ENCODE measurements around the gene EIF2S1. TPM values are rescaled to one million over a fixed set of nuclear protein-coding genes. Genes with fewer than 3 reads are reported as not detected.
"Not testable (repeated sequence)": the region's sequence is repeated elsewhere in the genome, so short reads cannot be mapped to it uniquely, and the experiment has no call there.

EIF2S1 gene
- total RNA-seq, 1 donor from 2014 or later = 137 TPM

DNA sequence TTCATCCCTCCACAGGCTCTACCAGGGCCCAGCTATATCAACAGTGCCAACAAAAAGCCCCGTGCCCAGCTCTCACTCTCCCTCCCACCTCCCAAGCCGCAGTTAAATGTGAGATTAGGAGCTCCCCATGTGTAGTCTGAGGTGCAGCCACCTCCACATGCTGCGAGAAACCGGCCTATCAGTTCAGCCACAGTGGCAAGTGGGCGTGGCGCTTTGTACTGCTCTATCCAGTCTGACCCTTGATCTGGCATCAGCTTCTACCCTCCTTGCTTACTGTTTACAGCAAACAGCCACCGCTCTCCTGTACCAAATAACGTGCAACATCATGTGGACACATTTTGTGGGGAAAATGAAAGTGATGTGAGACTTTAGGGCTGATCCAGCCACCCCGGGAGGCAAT lies 50.2 kb downstream of the EIF2S1 start:
- intact Hi-C loops (cut with micrococcal nuclease) = no loop called here

DNA sequence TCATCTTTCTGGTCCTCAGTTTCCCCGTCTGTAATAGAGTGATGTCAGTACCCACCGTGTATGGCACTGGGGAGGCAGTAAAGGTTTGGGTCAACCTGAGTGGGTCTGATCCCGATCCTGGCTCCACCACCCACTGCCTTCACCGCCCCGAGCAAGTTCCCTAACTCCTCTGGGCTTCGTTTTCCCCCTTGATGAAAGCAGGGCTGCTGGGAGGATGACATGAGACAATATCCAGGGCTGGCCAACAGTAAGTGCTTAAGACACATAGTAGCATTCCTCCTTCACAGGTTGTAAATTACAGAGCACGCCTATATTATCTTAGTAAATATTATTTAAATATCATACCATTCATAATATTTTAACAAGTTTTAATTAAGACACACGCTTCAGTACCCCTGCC lies 51.2 kb downstream of the EIF2S1 start:
- intact Hi-C loops (cut with micrococcal nuclease) = no loop called here

- intact Hi-C loops (cut with micrococcal nuclease) = no loop called here
Observed at GRCh38 chr14:67411820-67412421, 51.8 kb downstream of the EIF2S1 start, which contains the start of gene PLEK2. Gene PLEK2 (minus strand): TSS chr14:67412165. CDS start chr14:67412059, 106 bp downstream.

DNA sequence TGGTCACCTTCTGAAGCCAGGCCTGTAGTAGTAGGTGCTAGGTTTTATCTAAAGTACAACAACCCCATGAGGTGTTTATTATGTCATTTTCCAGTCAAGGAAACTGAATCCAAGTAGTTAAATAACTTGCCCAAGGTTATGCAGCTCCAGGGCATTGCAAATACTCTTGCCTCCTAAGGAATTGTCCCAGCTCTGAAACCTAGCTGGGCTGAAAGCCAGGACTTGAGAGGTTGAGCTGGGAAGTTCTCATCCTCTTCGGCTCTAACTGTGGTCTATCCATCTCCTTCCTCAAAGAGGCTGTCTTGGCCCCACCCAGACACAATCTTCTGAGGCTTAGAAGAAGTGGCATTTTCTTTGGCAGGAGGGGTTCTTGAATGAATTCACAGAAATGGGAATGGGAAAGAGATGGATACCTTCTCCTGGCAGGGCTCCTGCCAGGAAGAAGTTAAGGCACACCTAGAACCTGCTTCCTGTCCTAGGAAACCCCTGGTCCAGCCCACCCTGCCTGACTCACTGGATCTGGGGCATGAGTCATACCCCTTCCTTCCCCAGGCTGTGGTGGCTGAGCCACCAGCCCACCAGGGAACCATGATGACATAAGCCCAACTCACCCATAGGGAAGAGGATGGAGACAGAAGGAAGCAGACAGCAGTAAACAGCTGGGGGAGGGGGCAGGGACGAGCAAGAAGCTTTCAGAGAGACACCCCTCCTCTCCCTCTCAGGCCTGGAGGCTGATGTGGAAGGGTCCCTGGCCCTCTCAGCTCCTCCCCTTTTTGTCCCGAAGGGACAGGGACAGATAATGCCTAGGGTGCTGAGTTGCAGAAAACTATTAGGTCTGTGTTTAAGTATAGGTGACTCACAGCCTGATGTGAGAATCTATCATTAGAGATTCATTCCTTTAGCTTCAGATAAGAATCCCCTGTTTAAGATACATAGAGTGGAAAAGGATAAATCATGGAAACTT lies 54.0 kb downstream of the EIF2S1 start:
- intact Hi-C loops (cut with micrococcal nuclease) = no loop called here

- intact Hi-C loops (cut with micrococcal nuclease) = not testable (repeated sequence)
Observed at GRCh38 chr14:67415610-67416009, 55.5 kb downstream of the EIF2S1 start.

DNA sequence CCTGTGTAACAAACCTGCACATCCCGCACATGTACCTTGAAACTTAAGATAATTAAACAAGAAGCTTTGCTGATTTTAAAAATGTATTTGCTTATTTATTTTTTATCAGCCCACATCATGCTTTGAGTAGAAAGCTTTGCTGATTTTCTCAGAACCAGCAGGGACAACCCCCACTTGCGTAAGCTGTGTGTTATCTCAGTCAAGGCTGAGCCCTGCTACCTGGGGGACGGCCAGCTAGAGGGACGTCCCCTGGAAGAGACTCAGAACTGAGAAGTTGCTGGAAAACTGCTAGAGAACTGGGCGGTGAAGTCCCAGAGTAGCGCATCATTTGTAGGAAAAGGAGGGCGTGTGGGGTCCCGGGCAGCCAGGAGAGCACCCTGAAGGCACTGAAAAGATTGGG lies 56.0 kb downstream of the EIF2S1 start:
- intact Hi-C loops (cut with micrococcal nuclease) = no loop called here

DNA sequence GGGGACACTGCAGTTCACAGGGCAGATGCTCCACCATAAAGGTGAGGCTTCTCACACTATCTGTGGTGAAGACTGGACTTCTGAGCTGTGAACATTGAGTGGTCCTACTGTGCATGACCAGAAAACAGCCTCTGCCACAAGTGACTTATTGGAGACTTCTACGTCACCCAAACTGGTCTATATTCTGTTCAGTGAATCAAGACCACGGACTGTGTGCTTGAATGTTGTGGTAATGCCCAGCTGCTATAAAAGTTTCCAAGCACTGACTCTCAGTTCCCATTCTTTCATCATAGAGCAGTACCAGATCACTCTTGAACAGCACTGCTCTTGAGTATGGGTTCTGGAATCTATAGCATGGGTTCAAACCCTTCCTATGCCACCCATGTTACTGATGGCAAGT lies 56.7 kb downstream of the EIF2S1 start:
- intact Hi-C loops (cut with micrococcal nuclease) = no loop called here

DNA sequence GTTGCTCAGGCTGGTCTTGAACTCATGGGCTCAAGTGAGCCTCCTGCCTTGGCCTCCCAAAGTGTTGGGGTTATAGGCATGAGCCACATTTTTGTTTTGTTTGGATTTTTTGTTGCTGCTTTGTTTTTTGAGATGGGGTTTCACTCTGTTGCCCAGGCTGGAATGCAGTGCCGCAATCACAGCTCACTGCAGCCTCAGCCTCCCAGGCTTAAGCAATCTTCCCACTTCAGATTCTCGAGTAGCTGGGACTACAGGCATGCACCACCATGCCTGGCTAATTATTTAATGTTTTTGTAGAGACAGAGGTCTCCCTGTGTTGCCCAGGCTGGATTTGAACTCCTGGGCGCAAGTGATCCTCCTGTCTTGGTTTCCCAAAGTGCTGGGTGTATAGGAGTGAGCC lies 57.5 kb downstream of the EIF2S1 start:
- intact Hi-C loops (cut with micrococcal nuclease) = no loop called here

DNA sequence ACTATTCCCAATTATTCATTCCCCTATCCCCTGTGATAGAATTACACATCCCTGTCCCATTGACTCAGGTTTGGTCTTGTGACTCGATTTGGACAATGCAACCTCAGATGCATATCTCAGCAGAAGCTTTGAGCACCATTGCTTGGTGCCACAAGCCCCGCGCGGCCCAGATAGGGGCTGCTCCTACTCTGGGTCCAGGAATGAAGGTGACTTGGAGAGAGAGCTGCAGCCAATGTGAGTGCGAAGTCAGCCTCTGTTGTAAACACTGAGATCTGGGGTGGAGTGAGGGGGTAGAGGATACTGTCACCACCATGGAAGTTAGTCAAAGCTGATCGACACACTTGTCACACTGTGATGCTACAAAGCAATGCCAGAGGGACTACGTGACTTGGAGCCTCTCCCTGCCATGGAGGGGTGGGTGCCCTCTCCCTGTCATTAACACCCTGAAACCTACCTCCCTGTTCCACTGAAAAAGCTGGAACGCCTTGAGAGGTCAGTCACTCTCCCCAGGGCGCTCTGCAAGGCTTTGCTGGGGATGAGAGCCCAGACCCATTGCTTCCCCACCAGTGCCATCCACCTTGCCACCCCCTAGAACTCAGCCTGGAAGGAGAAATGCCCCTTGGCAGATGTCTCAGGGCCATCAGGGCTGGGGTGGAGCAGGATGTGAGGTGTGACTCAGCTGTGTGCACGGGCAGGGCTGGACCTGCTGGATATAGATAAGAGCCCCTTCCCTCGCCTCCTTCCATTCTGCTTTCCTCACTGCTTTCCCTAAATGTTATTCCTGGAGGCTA lies 58.5 kb downstream of the EIF2S1 start:
- intact Hi-C loops (cut with micrococcal nuclease) = no loop called here

DNA sequence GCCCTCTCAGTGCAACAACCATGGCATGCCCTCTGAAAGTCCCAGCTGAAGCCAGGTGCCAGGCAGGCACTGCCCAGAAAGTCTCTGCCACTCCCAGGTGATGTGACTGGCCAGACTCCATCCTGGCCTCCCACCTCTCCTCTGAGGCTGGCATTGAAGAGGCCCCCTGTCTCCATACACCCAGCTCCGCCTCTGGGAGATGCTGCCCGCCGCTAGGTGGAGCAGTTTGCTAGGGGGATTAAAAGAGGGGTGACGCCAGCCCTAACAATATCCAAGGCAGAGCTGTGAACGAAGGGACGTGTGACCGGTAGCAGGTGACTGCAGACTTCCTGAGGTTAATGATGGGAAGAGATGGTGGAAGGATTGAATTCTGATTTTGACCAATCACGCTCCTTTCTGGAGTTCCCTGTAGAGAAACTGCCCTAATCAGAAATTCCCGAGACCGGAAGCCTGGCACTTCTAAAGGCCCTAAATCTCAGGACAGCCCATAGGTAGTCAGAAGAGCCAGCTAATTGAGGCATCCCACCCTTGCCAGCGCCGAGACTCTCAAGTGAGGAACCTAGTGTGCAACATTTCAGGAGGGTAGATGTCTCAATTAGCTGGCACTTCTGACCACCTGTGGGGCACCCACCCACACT lies 60.1 kb downstream of the EIF2S1 start:
- intact Hi-C loops (cut with micrococcal nuclease) = loop anchor here (10.0 kb wide), 1 partner anchor 95 kb away; no protein-coding TSS in a partner anchor

DNA sequence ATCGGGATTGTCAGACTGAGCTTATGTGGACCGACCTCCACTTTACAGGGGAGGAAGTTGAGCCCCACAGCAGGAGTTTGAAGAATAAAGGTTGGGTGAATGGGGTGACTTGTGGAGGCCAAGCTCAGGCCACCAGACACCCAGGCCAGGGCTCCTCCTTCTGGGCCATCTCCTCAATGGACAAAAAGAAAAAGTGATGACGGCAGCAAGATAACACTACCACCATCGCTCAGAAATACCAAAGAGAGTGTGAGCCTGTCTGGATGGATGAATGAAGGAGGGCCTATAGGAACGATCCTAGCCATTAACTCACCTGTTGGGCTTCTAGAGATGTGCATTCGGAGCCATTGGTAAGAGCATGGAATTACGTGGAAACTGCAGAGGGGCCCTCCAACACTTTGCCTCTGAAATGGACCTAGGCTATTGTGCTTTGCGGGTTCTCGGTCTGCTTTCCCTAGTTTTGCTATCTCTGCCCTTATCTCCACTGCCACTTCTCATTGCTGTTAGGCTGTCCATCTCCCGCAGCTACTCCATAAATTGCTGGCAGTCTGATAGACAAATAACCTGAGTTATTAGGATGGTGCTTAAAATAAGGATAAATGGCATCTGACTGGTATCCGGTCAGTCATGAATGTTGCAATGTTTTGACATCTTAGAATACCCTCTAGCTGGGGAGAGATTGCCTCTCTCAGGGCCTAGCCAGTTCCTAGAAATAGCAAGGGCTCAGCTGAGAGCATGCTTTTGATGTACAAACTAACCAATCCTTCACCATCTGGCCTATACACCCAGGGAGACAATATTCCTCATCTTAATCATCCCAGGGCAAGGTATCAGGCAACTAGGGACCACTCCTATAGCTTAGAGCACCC lies 61.5 kb downstream of the EIF2S1 start:
- intact Hi-C loops (cut with micrococcal nuclease) = loop anchor here (10.0 kb wide), 1 partner anchor 93 kb away; no protein-coding TSS in a partner anchor

DNA sequence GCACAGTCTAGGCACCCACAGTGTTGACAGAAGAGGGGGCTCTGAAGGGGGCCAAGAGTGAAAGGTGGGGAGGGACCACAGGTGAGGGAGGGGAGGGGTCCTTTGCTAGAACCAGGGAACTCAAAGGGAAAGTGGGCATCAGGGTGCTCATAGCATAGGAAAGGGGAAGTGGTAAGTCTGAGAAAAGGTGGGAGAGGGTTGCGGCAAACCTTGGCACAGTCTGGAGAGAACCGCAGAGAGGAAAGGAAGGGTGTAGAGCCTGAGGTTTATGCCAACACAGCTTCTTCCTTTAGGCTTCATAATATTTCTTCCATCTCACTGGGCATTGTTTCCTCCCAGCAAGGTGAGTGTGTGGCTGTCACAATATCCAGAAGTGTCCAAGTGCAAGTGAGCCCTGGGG lies 63.3 kb downstream of the EIF2S1 start:
- intact Hi-C loops (cut with micrococcal nuclease) = loop anchor here (10.0 kb wide), 1 partner anchor 91 kb away; no protein-coding TSS in a partner anchor

GRCh38 chr14:67424539-67424938 lies 64.4 kb downstream of the EIF2S1 start:
- intact Hi-C loops (cut with micrococcal nuclease) = loop anchor here (10.0 kb wide), 1 partner anchor 90 kb away; no protein-coding TSS in a partner anchor

GRCh38 chr14:67425608-67426007 lies 65.5 kb downstream of the EIF2S1 start:
- intact Hi-C loops (cut with micrococcal nuclease) = loop anchor here (2.0 to 10.0 kb wide), 2 partner anchors 89 to 241 kb away; no protein-coding TSS in a partner anchor

GRCh38 chr14:67426161-67426560 lies 66.0 kb downstream of the EIF2S1 start:
- intact Hi-C loops (cut with micrococcal nuclease) = loop anchor here (2.0 to 10.0 kb wide), 2 partner anchors 89 to 241 kb away; no protein-coding TSS in a partner anchor

- intact Hi-C loops (cut with micrococcal nuclease) = loop anchor here (1.0 to 10.0 kb wide), 5 partner anchors 88 to 277 kb away; partner anchors contain the start of gene ARG2
Observed at GRCh38 chr14:67426983-67427606, 67.0 kb downstream of the EIF2S1 start.

DNA sequence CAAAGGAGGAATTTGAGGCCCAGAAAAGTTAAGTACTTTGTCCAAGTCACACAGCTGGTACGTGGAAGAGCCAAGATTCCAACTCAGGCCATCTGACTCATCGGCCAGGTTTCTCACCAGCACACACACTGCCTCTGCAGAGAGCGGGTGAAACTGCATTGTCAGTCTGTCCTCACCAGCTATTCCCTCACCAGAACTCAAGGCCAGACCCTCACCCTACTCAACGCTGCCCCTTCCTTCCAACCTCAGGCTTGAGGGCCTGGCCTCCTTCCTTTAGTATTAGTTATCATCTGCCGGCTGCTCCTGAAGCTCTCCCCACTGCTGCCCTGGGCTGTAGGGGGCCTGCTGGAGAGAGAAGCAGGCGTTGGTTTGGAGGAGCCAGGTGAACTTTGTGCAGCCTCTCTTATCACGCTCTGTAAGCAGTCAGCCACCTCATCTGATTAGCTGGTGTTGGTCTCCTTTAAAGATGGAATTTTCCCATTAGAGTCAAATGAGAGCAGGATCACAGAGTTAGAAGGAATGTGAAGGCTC lies 68.4 kb downstream of the EIF2S1 start:
- intact Hi-C loops (cut with micrococcal nuclease) = loop anchor here (10.0 kb wide), 1 partner anchor 86 kb away; no protein-coding TSS in a partner anchor

GRCh38 chr14:67429510-67430205 lies 69.5 kb downstream of the EIF2S1 start:
- intact Hi-C loops (cut with micrococcal nuclease) = loop anchor here (10.0 kb wide), 1 partner anchor 85 kb away; no protein-coding TSS in a partner anchor

Data from T-helper 2 cell treated with Interferon-gamma antibody and Interleukin-4, amounts not matched to agents 100 ng/mL and 5 ng/mL, for 36 hours (primary cell).